SW 1271 (cell line): ENCODE results near the gene PROS1.
"Not testable (repeated sequence)": the region's sequence is repeated elsewhere in the genome, so short reads cannot be mapped to it uniquely, and the experiment has no call there.

Source experiments
- DNase-seq, 2 experiments: peaks; one replicate each; lab custom pipeline; 2025; lab: John Stamatoyannopoulos, UW

PROS1 gene

DNA sequence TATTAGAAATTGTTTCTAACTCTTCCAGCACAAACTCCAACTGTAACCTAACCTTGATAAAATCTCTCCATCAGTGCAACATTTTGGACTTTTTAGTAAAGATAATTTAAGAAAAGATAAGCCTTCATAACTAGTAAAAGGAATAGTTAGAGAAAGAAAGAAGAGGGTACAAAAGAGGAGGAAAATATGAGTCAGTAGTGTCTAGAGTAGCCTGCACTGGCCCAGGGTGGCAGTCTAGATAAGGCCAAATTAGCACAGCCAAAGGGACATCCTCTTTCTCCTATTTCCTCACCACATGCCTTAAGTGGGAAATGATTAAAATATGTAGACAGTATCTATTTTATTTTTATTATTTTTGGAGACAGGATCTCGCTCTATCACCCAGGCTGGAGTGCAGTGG is 3.7 kb downstream of the PROS1 start:
- no peak for DNase-seq

DNA sequence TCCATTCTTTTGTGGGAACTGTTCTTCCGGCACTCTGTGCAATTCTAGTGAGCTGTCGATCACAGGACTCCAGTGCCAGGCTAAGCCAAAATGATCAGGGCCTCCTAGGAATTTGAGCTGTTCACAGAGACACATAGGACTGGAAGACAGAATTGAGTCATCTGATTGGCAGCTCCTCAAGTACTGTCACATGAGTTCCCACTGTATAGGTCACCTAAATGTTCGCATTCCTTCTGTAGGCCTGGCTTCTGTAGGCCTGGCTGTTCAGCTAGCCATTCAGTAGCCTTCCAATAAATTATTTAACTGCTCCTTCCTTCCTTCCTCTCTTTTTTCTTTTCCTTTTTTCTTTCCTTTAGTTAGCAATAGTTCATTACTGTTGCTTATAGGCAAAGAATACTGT is 4.3 kb downstream of the PROS1 start:
- no peak for DNase-seq

DNA sequence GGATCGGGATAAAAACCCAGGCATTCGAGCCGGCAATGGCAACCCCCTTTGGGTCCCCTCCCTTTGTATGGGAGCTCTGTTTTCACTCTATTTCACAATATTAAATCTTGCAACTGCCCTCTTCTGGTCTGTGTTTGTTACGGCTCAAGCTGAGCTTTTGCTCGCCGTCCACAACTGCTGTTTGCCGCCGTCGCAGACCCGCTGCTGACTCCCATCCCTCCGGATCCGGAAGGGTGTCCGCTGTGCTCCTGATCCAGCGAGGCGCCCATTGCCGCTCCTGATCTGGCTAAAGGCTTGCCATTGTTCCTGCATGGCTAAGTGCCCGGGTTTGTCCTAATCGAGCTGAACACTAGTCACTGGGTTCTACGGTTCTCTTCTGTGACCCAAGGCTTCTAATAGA is 8.6 kb downstream of the PROS1 start:
- DNase-seq, result not testable (repeated sequence)

DNA sequence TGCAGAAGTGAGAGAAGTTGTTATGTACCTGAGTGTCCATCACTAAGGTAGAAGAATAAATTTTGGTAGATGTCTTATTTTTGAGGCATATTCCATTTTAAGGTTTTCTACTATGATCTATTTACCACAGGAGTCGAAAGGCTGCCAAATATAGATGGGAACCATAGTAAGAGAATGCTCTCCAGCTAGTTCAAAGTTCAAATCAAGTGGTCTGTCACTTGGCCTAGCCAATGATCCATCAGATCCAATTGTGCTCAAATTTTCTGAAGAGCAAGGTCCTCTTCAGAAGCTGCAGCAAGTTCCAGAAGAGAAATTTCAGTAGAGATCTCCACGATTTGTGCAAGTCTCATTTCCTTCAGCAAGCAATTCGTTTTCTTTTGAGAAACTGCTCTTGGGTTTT is 10.9 kb downstream of the PROS1 start:
- DNase-seq, result no peak

DNA sequence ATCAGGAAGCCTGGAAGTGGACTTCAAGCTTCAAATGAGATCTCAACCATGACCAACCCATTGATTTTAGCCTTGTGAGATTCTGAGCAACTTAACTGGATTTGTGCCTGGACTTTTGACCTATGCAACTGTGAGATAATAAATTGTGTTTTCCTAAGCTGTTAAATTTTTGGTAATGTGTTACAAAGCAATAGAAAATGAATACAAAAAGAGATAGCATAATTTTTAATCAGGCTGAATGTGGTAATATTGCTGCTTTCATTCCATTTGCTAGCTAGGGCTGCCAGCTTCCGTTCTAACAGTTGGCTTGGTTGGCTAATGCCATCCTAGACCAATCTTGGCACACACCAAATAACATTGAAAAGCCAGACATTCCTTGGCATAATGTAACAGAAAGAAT is 12.2 kb downstream of the PROS1 start:
- no peak for DNase-seq

DNA sequence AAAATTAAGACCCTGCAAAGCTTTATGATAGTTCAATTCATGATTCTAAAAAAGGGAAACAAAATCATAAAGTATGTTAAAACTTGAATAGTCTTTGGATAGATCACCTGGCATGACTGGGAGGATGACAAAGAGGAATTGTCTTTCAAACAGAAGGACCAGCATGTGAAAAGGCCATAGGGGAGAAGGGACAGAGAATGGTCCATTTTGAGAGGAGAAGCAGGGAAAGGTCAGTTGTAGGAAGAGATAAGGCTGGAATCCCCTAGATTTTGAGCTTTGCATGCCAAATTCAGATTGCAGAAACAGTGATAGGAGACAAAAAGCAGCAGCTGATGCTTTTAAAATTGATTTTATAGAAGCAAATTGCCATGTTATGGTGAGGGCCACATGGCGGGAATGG is 12.7 kb downstream of the PROS1 start:
- DNase-seq, result no peak

DNA sequence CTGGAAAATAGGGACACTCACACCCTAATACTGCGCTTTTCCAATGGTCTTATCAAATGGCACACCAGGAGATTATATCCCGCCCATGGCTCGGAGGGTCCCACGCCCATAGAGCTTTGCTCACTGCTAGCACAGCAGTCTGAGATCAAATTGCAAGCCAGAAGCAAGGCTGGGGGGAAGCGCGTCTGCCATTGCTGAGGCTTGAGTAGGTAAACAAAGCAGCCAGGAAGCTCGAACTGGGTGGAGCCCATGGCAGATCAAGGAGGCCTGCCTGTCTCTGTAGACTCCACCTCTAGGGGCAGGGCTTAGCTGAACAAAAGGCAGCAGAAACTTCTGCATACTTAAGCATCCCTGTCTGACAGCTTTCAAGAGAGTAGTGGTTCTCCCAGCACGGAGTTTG is 23.7 kb downstream of the PROS1 start:
- not testable (repeated sequence) for DNase-seq

DNA sequence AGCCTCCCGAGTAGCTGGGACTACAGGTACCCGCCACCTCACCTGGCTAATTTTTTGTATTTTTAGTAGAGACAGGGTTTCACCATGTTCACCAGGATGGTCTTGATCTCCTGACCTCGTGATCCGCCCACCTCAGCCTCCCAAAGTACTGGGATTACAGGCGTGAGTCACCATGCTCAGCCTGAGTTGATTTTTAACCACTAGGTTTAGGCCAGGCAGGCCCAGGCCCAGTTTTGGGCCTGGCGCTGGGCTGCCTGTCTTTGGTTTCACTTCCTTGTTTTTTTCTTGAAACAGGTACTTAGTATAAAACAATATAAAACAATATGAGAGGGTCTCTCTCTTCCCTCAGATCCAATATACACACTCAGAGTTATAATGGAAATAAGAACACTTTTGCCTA is 36.2 kb downstream of the PROS1 start:
- DNase-seq, result not testable (repeated sequence)

DNA sequence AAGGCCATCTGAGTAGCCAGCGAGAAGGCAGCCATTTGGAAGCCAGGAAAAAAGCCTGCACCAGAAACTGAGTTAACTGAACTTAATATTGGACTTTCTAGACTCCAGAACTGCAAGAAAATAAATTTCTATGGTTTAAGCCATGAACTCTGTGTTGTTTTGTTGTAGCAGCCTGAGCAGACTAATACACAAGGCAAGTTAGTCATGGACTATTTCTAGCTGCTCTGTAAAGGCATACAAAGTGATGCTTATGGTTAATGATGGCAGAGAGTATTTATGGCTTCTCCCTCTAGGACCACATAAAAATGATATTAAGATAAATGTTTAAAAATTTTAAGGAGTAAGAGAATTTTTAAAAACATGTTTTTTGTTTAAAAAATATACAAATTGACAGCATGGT is 37.1 kb downstream of the PROS1 start:
- no peak for DNase-seq

DNA sequence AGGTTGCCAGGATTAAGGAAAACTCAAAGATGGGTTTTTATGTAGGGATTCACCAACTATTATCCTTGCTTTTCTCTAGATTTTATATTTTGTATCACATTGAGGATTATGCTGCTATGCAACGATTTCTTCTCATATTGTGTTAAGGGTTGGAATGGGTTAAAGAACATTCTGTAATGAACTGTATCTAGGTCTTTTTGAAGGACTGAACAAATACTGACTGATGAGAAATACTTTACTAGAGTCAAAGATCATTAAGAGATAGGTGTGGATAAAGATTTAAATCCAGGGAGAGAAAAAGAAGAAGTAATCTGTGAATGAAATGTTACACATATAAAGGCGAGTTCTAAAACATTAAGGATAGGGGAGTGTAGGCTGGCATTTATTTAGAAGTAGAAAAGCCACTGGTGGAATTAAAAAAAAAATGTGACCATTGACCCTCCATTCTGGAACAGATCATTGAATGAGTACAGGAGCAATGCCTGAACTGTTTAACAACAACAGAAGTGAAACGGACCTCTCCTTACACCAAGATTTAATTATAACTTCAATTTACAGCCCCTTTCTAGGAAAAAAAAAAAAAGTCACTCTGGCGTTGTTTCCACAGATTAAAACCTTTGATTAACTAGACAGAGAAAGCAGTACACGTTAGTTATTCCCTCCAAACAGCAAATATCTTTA is 39.2 kb downstream of the PROS1 start:
- DNase-seq, result no peak

DNA sequence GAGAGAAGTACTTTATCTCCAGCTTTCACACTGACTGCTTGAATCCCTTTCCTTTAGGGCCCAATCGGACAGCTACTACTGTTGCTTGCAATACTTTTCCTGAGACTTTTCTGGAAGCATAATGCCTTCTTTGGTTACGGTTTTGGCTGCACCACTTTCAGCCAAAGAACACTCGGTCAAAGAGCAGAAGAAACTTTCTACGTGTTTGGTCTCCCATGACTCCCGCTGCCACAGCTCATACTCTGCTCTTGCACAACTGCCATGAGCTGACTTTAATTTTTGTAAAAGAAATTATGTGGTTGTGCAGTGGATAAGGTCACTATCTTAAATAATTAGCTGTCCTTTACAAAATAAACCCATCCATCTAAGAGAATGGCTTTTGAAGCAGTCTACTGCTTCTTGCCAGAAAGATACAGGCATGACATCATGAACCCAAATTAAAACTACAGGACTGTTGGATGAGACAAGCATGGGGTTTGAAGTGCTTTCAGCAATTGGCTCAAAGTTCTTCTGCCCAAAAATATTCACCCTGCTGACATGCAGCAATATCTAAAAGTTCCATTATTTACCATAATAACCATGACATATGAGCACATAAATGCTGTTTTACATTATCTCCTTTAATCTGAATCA is 42.0 kb downstream of the PROS1 start:
- no peak for DNase-seq

DNA sequence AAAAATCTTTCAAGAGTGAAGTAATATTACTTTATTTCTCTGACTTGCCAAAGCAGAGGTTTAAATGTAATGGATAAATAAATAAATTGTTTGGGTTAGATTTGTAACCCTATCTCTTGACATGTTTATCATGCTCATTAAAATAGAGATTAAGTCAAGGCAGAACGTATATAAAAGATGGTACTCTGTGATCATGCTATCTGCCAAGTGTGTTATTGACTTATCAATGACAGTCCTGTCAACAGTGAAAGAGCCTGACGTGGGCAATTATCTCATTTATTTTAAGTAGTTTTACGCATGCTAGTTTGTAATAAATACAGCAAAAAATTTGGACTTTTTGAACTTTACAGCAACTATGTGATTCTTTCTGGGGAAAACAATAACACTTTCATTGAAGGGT is 43.7 kb downstream of the PROS1 start:
- DNase-seq, result no peak

DNA sequence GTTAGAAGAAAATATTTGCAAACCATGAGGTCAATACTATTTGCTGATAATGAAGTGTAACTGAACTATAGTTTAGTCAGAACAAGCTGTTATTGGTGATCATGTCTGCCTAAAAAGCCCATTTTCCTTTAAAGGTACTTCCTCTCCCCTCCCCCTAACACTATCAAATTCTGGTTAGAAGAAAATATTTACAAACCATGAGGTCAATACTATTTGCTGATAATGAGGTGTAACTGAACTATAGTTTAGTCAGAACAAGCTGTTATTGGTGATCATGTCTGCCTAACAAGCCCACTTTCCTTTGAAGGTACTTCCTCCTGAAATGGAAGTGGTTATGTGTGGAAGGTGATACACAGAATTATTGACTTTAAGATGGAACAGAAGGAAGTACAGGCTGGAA is 46.9 kb downstream of the PROS1 start:
- DNase-seq, result no peak

DNA sequence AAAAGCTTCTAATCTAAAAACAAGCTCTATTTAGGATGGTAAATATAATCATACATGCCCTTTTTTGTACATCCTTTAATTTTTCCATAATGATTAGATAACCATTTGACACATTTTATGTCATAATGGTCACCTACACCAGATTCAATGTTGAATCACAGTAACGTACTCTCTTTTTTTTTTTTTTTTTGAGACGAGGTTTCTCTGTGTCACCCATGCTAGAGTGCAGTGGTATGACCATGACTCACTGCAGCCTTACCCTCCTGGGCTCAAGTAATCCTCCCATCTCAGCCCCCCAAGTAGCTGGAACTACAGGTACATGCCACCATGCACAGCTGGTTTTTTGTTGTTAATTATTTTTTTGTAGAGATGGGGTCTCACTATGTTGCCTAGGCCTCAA is 49.2 kb downstream of the PROS1 start:
- DNase-seq, result no peak

DNA sequence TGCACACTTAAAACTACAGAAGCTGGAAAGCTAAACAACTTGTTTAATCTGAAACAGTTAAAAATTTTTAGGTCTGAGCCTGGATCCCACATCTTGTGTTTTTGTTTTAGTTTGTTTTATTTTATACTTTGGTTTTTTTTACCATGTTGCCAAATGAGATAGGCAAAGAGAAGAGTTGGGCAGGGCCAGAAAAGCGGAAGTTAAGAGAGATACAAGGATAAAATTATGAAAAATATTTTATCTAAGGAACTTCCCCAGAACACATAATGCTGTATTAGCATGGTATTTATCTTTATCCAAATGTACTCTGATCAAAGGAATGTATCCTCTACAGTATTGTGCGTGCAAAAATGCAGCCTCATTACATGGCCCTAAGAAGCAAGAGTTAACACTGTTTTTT is 50.7 kb downstream of the PROS1 start:
- no peak for DNase-seq

DNA sequence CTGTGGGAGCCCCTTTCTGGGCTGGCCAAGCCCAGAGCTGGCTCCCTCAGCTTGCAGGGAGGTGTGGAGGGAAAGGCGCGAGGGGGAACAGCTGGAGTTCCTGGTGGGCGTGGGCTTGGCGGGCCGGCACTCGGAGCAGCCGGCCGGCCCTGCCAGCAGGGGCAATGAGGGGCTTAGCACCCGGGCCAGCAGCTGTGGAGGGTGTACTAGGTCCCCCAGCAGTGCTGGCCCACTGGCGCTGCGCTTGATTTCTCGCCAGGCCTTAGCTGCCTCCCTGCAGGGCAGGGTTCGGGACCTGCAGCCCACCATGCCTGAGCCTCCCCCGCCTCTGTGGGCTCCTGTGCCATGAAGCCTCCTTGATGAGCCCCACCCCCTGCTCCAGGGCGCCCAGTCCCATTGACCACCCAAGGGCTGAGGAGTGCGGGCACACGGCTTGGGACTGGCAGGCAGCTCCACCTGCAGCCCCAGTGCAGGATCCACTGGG is 56.1 kb downstream of the PROS1 start:
- not testable (repeated sequence) for DNase-seq

DNA sequence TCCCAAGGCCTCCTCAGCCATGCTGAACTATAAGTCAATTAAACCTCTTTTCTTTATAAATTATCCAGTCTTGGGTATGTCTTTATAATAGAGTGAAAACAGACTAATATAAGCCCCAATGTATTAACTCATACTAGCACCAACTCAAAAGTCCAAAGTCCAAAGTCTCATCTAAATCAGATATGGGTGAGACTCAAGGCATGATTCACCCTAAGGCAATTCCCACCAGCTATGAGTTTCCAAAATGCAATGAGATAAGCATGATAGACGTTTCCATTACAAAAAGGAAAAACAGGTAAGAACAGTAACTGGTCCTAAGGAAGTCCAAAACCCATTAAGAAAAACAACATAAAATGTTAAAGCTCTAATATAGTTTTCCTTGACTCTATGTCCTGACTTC is 60.1 kb downstream of the PROS1 start:
- not testable (repeated sequence) for DNase-seq

DNA sequence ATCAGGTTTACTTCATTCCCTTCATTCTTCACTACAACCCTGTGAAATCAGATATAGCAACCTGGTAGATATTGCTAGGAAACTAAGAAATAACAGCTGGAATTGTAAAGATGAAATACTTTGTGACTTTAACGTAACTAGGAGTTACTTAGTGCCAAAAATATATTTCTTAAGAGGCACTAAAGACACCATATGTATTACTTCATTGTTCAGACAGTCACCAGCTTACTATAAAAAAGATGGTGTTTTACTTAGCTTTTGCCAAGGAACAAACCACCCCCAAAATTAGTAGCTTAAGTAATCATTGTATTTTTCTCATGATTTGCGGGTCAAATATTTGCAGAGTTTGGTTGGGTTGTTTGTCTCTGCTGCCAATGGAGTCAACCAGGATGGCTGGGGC is 62.5 kb downstream of the PROS1 start:
- no peak for DNase-seq

DNA sequence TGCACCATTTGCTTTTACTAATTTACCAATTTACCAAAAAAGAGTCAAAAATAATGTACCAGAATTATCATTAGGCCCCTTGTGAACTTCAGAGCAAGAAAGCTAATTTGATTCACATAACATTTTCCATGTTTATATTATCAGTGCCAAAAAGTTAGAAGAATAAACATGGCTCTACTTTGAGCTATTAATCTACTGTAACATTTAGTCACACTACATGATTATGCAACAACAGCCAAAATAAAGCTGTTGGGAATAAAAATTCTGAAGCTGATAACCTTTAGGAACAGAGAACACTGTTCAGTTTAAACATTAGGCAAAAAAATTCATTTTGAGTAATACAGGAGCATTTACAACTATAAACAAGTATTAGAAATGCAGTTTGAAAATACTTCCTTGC is 63.6 kb downstream of the PROS1 start:
- no peak for DNase-seq

DNA sequence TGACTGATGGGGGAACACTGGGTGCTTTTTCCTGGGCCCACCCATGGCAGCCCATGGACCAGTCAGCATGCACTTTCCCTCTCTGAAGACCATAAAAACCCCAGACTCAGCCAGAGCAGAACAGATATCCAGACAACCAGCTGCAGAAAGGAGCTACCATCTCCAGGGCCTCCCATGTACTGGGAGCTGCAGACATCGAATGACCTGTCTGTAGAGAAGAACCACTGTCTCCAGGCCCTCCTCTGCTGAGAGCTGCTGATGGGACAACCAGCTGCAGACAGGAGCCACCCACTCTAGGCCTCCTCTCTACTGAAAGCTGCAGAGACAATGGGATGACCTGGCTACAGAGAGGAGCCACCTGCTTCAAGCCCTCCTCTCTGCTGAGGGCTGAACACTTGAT is 66.6 kb downstream of the PROS1 start:
- DNase-seq, result no peak

DNA sequence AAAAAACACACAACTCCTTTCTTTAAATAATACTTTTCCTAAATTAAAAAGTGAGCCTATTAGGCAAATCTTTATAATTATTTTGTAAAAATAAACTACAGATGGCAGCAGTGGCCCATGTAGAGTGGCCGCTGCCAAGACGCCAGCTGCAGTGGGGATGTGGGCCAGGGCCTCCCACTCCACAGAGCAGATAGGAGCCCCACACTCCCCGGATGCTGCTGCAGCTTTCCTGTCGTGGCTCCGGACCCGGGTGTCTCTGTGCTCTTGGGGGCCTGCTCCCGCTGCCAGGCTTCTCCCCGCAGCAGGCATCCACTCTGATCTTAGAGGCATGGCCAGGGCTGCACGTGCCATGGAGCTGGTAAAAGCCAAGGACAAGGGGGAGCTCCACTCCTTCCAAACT is 67.5 kb downstream of the PROS1 start:
- no peak for DNase-seq

DNA sequence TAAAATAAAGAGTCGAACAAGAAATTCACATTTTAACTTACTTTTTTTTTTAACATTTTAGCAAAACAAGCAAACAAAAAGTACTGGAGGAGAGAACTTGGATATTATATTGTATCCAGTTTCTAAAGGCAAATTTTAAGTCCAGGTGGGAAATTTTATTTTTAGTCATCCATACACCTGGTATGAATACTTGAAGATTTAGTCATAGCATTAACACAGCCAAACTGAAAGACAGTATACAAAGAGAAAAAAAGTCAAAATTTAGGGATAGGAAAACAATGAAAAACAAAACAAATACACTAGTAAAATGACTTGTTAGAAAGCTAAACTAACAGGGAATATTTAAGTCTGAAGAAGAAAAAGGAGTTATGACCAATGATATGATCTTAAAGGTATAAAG is 69.1 kb downstream of the PROS1 start:
- DNase-seq, result no peak

DNA sequence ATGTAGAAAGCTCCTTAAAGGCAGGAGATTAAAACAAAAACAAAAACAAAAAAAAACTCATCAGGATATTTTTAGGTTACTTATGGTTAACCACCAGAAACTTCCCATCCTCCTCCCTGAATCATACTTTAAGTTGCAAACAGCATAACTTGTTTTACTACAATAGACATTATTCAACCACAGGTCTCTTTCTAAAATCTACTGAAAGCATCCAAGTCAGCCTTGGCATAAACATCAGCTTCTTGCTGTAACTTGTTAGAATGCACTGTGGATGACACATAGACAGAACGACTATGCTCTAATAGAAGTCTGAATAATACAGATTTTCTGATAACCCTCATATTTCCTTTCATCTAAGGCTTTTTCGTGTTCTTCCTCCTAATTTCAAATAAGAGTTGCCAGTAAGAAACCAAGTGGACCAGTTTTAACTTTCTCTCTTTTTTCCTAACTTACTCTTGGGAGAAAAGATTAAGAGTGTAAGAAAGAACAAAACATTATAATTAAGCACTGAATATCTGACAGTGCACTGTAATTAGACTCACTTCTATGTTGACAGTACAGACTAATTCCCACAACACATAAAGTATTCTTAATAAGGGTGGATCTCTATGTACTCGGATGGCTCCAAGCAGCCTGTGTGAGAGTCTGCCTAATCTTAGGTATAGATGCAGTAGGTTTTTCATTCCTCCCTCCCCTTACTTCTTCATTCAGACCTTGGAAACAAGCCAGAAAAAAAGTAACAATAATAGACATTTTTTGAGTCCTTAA is 95.3 kb downstream of the PROS1 start:
- DNase-seq, result not testable (repeated sequence)
